Measurements from ENCODE around the gene SUDS3.

DNA sequence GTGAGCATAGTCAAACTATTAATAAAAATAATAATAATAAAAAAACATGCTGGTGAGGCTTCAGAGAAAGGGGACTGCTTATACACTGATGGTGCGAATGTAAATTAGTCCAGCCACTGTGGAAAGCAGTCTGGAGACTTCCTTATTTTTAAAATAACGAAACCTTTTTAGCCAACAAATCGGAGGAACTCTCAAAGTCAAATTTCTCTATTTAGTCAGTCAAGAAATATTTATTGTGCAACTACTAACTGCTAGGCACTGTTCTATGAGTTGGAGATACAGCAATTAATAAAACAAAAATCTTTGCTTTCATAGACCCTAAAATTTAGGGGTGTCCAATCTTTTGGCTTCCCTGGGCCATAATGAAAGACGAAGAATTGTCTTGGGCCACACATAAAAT lies 14.5 kb upstream of the SUDS3 start:
- TF ChIP-seq, protein P1, sequence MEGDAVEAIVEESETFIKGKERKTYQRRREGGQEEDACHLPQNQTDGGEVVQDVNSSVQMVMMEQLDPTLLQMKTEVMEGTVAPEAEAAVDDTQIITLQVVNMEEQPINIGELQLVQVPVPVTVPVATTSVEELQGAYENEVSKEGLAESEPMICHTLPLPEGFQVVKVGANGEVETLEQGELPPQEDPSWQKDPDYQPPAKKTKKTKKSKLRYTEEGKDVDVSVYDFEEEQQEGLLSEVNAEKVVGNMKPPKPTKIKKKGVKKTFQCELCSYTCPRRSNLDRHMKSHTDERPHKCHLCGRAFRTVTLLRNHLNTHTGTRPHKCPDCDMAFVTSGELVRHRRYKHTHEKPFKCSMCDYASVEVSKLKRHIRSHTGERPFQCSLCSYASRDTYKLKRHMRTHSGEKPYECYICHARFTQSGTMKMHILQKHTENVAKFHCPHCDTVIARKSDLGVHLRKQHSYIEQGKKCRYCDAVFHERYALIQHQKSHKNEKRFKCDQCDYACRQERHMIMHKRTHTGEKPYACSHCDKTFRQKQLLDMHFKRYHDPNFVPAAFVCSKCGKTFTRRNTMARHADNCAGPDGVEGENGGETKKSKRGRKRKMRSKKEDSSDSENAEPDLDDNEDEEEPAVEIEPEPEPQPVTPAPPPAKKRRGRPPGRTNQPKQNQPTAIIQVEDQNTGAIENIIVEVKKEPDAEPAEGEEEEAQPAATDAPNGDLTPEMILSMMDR (IDR thresholded peaks at IDR 0.05) = no peak
- TF ChIP-seq EZH2 (IDR thresholded peaks at IDR 0.05; ENCODE audit: borderline replicate concordance, insufficient read depth, low read depth, low read length, poor library complexity, severe bottlenecking) = no peak
